Left hindlimb (tissue), 1 donor: ENCODE measurements around the gene PSMA3.

ENCODE experiments used
- DNase-seq: peaks from one replicate; pipeline ENCODE4 v3.0.0-alpha.2; 2018

The PSMA3 gene

DNA sequence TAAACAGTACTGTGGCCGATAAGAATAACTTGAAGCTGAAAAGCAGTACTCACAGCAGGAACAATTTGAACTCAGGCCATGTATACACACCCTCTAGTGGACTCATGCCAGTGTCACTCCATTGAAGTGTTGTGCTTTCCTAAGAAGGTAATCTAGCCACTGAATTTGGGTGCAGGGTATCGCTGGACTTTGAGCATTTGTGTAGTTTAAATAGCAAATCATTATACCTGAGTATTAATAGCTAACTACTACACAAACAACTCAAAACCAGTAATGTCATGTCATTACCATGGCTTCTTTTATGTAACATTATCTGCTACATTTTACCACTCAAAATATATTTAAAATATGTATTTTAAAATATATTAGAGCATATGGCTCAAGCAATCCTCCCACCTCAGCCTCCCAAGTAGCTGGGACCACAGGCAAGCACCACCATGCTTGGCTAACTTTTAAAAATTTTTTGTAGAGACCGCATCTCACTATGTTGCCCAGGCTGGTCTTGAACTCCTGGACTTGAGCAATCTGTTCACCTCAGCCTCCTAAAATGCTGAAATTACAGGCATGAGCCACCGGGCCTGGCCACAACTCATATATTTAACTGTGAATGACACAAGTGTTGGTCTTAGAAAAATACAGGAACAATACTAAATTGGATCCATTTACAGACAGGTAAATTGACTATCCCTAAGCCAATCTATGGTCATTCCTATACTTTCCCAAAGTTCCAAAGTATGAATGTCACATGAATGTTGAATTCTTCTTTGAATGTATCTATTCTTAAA, 28.1 kb downstream of the PSMA3 start:
- DNase-seq: no peak

DNA sequence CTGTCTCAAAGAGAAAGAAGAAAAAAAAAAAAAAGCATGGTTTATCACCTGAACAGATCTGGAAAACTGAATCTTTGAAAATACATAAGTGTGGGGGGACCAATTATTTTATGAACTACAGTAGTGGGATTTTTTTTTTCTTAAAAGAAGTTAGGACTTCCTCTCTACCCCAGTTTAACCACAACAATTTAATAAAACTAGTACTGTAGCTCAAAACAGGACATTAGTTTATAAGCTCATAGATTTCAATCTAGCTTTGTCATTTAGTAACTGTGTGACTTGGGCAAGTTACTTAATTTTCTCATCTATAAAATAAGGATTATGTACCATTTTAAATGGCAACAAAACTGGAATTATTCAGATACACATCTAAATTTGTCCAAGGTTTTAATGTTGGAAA, 30.2 kb downstream of the PSMA3 start:
- DNase-seq: no peak

DNA sequence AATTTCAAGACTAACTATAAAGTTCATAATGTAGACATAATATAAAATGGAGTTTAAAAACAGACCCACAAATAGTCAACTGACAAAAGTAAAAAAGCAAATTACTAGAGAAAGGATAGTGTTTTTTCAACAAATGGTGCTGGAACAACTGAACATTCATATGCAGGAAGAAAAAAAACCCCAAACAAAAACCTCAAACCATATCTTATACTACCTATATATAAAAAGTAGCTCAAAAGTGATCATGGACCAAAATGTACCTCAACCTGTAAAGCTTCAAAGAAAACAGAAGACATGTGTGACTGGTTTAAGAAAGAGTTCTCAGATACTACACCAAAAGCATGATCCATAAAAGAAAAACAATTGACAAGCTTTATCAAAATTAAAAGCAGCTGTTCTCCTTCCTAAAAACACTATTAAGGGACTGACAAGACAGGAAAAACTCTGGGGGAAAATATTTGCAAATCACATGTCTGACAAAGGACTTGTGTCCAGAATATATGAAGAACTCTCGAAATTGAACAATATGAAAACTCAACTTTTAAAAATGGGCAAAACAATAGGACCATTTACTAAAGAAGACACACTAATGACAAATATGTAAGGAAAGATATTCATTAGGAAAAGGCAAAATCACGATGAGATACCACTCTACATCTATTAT, 31.0 kb downstream of the PSMA3 start:
- DNase-seq: no peak

DNA sequence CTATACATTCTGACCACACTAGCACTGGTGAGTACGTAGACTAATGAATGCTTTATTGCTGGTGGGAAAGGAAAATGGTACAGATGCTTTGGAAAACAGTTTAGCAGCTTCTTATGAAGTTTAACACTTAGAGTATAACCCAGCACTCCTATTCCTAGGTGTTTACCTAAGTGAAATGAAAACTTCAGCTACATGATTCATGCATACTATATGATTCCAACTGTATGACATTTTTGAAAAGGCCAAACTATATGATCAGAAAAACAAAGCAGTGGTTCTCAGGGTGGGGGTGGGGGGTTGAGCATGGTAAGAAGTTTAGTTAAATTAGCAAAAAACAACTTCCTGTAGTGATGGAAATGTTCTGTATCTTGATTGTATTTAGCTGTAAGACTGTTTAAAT, 31.6 kb downstream of the PSMA3 start:
- no peak for DNase-seq

DNA sequence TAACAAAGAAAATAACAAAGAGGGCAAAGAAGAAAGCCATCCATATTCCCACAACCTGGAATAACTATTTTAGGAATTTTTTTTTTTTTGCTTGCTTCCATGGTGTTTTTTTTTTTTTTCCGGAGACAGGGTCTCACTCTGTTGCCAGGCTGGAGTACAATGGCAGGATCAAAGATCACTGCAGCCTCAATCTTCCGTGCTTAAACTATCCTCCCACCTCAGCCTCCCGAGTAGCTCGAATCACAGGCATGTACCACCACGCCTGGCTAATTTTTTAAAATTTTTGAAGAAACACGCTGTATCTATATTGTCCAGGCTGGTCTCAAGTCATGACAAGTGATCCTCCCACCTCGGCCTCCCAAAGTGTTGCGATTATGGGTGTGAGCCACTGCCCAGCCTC, 33.5 kb downstream of the PSMA3 start:
- no peak for DNase-seq

DNA sequence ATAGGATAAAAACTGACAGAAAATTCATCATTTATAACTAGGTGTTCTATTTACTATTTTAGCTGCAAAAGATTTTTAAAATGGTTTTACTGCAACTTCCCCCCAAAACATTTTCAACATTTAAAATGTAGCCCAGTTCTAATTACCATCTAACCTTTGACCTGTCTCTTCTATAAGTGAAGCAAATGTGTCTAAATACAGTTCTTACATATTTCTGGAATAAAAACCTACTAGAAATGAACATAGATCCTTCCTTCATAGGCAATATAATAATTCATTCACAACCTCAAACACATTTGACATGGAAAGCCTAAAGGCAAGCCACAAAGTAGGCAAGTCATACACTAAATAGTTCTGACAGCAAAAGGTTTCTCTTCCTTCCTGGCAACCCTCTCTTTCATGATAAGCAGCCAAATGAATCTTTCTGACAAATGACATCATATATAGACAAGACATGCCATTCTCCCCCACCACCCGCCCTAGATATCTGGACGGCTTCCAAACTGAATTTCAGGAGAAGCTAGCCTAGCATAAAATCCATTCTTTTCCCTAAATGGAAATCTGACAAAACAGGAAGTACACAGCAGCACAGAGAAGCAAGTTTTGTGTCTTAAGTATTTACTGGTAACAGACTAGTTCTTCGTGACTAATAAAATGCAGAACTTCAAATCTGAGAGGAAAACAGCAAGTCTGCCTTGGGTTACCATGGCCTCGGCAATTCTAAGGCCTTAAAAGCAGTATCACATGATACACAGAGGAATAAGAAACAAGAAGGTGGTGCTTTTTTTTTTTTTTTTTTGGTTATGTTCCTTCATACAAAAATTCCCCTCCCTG, 36.5 kb downstream of the PSMA3 start:
- DNase-seq: peak; percentile 46

DNA sequence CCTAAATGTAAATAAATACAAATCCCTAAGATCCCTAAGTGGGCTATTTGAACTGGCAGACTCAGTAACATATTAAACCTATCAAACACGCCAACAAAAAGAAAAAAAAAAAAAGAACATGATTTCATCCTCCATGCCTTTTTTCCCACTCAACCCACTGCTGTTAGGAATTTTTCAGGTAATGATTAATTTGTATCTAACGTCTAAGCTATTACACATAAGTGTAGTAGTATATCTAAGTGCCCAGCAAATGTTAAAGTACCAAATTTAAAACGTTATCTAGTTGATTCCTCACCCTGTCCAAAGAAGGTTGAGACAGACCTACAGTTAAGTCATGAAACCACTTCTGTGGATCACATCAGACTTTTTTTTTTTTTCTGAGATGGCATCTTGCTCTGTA, 37.3 kb downstream of the PSMA3 start:
- DNase-seq: no peak

DNA sequence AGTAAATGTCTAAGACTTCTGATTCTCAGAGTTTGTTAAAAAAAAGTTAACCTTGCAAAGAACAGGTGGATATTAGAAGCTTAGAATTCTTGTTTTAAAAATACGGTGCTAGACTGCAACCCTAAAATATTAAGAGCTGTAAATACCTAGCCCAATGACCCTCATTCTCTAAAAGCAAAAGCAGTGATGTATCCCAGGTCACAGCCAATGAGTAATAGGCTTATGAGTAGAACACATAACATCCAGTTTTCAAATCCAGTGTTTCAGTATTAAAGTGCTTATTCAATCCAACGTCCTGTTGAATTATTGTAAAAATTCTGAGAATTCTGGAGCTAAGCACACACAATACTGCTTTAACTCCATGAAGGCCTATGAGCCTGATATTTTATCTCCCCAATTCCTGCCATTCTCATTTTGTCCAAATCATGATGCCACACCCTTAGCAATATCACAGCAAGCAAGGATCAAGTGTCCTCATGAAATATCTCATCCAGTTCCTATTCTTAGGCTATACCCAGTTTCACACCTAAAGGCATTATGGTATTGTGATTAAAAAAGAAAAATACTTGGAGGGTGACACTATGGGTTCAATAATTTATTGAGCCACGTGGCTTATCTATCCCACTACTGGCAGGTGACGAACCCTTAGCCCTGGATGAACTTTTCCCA, 38.4 kb downstream of the PSMA3 start:
- DNase-seq: no peak

DNA sequence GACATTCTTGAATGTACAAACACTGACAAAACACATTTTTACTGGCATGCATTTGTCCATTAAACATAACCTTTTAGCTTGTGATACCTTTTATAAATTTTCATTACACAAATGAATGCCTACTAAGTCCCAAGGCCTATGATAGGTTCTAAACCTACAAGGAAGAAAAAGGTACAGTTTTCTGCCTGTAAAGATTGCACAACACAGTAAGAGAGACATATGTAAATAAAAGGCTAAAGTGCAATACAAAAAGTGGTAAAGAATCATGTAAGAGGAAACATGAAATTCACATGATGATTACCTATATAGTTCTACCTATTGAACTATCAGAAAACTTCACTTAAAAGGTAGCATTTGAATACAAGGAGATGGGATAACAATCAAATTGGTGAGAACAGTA, 39.1 kb downstream of the PSMA3 start:
- no peak for DNase-seq

DNA sequence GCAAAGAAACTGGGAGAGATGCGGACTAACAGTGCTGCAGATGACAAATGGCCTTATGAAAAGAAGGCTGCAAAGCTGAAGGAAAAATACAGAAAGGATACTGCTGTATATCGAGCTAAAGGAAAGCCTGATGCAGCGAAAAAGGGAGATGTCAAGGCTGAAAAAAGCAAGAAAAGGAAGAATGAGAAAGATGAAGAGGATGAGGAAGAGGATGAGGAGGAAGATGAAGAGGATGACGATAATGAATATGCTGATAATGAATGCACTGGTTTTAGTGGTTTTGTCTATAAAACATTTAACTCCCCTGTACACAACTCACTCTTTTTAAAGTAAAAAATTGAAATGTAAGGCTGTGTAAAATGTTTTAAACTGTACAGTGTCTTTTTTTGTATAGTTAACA, 40.5 kb downstream of the PSMA3 start:
- DNase-seq: no peak

DNA sequence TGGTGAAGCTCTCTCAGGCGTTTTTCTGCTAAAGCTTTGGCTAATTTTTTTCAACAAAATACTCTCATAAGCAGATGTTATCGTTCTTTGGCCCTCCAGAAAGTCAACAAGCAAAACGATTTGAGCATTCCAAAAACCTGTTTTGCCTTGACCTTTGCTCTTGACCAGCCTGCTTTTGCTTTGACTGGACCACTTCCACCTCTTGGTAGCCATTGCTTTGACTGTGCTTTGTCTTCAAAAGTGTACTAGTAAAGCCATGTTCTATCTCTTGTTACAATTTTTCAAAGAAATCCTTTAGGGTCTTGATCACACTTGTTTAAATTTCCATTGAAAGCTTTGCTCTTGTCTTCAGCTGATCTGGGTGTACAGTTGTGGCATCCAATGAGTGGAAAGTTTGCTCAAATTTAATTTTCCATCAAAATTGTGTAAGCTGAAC, 43.0 kb downstream of the PSMA3 start:
- DNase-seq: no peak

DNA sequence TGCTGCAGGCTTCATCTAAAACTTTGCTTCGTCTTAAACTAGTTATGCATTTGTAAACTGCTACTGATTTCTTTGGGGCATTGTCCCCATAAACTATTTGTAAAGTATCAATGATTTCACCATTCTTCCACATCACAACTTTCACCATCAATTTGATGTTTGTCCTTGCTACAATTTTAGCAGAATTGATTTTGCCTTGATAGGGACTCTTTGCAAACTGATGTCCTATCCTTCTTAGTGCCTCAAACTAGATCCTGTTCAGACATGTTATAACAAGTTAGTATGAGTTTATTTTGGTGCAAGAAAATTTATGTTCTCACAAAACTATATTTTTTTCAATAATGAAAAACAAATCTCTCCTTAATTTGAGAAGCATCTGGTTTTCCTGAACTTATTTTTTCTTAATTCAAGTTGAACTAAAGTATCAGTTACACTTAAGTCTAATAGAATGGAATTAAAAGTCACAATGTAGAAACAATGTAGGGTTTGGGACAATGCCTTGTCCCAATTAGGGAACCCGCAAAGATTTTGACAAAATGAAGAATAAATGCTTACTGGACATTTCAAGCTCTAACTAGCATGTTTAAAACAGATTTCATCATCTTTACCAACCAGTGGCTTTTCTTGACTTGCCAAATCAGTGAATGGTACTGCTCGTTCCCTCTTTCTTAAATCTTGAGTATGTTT, 43.6 kb downstream of the PSMA3 start:
- DNase-seq: no peak

DNA sequence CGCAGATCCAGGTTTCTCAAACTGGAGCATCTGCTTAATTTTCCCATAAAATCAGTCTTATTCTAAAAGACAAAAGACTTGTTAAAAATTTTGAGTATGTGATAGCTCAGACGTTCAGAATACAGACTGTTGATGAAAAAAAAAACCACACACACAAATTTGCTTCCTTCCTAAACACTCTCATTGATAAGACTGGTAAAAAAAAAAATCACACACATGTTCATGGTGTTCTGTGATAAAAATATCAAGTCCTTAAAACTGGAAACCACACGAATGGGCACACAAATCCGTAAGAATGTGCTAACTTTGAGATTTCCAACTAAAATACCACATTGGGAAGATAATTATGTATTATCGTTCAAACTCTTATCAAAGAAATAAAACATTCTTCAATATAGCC, 47.0 kb downstream of the PSMA3 start:
- DNase-seq: no peak

DNA sequence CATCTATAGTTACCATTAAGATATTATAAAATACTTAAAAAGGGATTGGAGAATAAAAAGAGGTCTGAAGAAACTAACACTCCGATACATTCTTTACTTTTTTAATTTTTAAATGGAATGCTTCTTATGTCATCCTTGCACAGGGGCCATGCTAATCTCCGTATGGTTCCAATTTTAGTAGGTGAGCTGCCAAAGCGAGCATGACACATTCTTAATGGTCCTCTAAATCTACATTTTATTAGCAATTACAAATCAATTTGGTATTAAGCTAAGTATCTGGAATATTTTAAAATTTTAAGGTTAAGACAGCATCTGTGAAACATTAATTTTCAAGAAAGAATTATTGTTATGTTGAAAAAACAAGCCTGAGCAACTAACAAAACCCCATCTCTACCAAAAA, 47.5 kb downstream of the PSMA3 start:
- no peak for DNase-seq

DNA sequence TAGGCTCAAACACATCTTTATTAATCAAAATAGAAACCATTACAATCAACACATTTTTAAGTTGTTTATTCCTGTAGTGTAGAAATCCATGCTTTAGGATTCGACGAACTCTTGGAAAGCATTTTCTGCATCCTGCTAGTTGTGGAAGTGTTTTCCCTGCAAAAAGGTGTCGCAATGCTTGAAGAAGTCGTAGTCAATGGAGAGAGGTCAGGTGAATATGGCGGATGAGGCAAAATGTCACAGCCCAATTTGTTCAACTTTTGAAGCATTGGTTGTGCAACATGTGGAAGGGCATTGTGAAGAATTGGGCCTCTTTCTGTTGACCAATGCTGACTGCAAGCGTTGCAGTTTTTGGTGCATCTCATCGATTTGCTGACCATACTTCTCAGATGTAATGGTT, 49.6 kb downstream of the PSMA3 start:
- DNase-seq: no peak

DNA sequence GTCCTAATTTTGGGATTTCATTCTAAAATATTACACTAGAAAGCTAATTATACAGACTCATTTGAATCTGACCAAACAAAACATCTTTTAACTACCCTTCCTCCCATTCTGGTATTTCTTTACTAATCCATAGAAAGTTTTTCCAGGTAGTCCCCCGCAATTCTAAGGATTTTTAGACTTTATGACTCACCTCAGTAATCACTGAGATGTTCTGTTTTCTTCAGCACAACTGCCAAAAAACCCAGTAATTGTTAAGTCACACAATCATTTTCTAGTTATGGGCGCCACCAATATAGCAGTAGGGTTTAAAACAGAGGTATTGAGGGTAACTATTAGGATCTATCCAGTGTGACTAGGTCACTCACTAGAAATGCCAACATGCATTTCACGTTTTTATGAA, 52.1 kb downstream of the PSMA3 start:
- no peak for DNase-seq

DNA sequence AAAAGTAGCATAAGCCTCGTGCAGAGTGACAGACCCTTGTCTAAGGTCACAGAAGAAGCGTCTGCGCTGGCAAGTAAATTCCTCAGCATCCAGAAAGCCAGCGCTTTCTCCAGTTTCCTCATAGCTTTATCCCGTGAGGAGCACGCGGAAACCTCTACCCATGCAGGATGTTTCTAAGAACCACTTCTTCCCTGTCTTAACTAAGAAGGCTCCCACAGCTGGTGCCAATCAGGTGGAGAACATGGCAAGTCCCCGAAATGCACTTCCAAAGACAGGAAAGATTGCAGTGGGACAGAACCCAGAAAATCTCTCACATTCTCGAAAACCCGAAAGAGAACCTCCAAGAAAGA, 52.7 kb downstream of the PSMA3 start:
- no peak for DNase-seq

DNA sequence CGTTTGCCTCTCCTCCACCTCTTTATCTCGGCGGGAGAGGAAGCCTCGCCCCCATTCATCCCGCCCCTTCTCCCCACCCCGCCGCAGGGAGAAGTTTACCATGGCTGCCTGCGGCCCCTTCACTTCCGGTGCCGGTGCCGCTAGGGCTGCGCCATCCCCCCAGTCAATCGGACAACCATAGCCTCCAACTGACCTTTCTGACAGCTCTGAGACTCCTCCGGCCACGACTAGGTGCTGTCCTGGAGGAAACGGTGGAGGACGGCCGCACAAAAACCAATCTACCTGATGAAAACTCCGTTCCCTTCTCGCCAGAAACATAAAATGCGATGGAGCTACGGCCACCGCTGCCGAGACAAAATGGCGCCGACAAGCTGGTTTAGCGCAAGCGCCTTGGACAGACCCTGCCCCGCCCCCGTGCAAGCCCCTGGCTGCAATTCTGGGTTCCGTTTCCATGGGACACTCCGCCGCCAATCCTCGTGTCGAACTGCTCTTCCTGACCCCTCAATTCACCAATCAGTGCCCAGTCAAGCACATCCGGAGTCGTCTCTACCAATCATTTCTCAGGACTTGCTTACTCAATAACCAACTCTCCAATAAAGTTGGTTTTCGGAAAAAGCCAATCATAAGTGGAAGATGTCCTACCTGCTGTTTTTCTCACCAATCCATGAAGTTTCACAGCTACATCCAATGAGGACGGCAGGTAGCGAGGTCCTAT, 53.3 kb downstream of the PSMA3 start:
- DNase-seq: peak; percentile 100

DNA sequence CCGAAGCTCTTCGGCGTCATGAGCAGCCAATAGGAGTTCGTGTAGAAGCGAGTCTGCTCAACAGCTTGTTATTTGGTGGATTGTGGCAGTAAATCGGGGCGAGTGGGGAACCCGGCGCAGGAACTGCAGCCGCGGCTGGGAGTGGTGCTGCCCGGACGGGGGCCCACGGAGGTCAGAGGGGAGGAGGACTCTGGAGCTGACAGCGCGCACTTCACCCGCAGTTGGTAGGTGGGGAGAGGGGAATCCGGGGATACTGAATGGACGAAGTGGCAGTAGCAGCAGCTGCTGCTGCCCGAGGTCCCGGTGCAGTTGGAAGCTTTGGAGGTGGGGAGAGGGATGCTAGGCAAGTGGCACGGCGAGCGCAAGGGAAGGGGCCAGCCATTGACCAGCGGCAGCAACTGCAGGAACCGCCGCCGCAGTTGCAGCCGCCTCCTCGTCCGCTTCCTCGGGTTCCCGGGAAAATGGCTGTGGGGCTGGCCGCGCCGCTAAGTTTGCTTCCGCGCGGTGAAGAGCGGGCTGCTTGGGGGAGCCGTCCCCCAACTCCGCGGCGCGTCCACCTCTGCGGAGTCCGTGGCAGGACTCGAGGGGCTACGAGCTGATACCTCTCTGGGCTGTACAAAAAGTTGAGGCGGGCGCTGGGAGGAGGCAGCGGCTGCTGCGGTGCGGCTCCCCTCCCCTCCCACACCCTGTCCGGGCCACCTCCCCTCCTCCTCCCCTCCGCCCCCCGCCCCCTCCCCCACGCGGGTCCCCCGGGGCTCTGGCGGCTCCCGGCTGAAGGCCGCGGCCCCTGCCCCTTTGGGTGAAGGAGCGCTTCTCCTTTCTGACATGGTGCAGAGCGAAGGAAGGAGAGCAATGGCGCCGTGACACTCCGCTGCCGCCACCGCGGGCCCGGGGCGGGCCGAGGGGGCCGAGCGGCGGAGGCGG, 54.1 kb downstream of the PSMA3 start, which contains the start of gene ARID4A:
Gene ARID4A, plus strand, starts transcription at position 79 of the 924 bp plus-strand sequence. CDS start 1,300 bp downstream, outside the sequence.
- peak; percentile 75 for DNase-seq
